Stimulated activated CD4-positive, alpha-beta T cell treated with anti-CD3 and anti-CD28 coated beads, Interleukin-15, amount 100 ng/mL, for 48 hours (primary cell): ENCODE results near the gene PDGFC.
"Not testable (repeated sequence)": the region's sequence is repeated elsewhere in the genome, so short reads cannot be mapped to it uniquely, and the experiment has no call there.

Source experiments
- DNase-seq, 2 donors: peaks; one replicate each; pipeline ENCODE4 v3.0.0-alpha.2; 2020; ENCODE audit warnings: low read depth in 2 of 2

PDGFC gene

GRCh38 chr4:156950948-156951347 is 20.7 kb downstream of the PDGFC start:
- no peak for DNase-seq

- no peak for DNase-seq
Measured at GRCh38 chr4:156950090-156950489, 21.5 kb downstream of the PDGFC start.

DNA sequence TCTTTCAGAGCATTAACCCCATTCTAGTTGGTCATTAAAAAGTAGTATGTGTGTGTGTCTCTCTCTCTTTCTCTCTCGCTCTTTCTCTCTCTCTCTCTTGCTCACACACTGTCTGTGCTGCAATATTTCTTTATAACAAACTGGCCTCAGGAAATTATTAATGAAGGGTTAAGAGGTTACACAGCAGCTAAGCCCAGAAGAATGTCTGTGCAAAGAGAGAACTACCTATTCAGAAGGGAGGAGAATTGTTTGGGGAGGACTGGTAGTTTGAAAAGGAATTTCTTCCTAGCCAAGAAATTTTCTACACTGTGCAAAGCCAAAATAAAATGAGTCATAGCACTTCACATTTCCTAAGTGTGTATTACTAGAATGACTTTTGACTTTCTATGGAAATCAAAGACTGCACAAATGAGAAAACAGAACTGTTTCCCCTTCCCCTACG is 22.2 kb downstream of the PDGFC start:
- no peak for DNase-seq

- DNase-seq = no peak
Measured at GRCh38 chr4:156948738-156949137, 22.9 kb downstream of the PDGFC start.

DNA sequence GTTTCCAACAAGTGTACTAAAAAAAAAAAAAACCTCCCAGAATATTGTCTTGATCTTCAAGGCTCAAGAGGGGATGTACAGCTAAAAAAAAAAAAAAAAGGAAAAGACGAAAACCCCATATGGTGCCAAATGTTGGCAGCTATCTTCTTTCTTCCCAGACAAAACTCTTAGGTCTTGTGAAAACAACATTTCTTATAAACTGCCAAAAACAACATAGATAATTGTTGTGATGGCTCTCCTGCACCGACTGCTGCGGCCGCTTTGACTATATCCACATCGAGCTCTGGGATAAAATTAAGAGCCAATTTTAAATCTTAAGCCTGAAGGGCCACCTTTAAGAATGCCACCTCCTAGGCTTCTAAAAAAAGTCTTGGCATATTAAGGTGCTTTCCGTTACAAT is 23.5 kb downstream of the PDGFC start:
- no peak for DNase-seq

- DNase-seq = no peak
Measured at GRCh38 chr4:156946516-156947424, 24.8 kb downstream of the PDGFC start.

DNA sequence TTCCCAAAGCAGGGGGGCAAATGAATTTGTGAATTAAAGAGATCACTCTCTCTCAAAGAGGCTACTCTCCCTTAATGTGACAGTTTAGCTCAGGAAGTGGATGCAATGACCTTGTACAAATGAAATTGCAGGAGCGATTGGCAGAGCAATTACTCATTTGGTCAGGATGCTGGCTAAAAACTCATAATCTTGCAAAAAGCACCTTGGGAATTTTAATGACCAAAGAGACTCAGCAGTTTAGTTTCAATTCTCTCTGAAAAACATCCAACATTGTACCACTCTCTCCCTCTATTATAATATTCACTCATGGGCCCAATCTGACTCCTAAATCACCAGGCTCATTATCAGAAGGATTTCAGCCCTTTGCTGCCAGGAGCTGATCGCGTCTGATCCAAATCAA is 26.1 kb downstream of the PDGFC start:
- DNase-seq = no peak

DNA sequence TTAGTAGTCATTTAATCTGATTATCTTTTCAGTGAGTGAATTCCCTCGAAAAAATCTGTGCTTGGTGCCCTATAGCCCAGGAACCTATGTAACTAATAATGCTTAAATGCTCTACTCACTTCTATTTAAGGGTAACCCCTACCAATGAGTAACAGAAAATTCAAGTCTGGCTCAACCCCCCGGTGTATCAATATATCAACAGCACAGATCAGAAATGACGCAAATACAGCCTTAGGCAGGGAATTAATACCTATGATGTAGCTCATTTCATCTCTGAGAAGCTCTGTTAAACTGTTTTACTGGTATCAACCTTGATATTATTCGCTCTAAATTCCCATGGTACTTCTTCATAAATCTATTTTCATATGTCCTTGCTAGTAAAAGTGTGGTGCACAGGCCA is 28.6 kb downstream of the PDGFC start:
- no peak for DNase-seq

GRCh38 chr4:156941940-156942548 is 29.6 kb downstream of the PDGFC start:
- no peak for DNase-seq

- no peak for DNase-seq
Measured at GRCh38 chr4:156939801-156940200, 31.8 kb downstream of the PDGFC start.

GRCh38 chr4:156939139-156939538 is 32.5 kb downstream of the PDGFC start:
- no peak for DNase-seq

DNA sequence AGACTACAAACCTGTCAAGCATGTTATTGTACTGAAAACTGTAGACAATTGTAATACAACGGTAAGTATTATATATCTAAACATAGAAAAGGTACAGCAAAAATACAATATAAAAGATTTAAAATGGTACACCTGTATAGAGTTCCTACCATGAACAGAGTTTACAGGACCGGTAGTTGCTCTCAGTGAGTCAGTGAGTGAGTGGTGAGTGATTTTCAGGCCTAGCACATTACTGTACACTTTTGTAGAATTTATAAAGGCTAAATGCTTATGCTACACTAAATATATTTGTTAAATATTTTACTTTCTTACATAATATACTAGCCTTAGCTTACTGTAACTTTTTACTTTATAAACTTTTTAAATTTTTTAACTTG is 37.4 kb downstream of the PDGFC start:
- no peak for DNase-seq

DNA sequence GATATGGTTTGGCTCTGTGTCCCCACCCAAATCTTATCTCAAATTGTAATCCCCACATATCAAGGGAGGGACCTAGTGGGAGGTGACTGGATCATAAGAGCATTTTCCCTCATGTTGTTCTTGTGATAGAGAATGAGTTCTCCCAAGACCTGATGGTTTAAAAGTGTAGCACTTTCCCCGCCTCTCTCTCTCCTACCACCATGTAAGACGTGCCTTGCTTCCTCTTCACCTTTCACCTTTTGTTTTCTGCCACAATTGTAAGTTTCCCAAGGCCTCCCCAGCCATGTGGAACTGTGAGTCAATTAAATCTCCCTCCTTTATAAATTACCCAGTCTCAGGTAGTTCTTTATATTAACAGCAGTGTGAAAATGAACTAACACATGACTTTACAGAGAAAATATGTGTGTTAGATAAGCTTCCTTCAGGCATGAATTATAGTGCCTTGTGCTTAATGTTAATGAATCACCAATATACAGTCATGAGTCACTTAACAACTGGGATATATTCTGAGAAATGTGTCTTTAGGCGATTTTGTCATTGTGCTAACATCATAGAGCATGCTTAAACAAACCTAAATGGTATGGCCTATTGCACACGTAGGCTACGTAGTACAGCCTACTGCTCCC is 37.9 kb downstream of the PDGFC start:
- DNase-seq = no peak

DNA sequence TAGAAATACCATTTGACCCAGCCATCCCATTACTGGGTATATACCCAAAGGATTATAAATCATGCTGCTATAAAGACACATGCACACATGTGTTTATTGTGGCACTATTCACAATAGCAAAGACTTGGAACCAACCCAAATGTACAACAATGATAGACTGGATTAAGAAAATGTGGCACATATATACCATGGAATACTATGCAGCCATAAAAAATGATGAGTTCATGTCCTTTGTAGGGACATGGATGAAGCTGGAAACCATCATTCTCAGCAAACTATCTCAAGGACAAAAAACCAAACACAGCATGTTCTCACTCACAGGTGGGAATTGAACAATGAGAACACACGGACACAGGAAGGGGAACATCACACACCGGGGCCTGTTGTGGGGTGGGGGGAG is 39.2 kb downstream of the PDGFC start:
- DNase-seq = not testable (repeated sequence)

GRCh38 chr4:156931267-156931666 is 40.3 kb downstream of the PDGFC start:
- no peak for DNase-seq

GRCh38 chr4:156929386-156930105 is 42.1 kb downstream of the PDGFC start:
- DNase-seq = no peak

DNA sequence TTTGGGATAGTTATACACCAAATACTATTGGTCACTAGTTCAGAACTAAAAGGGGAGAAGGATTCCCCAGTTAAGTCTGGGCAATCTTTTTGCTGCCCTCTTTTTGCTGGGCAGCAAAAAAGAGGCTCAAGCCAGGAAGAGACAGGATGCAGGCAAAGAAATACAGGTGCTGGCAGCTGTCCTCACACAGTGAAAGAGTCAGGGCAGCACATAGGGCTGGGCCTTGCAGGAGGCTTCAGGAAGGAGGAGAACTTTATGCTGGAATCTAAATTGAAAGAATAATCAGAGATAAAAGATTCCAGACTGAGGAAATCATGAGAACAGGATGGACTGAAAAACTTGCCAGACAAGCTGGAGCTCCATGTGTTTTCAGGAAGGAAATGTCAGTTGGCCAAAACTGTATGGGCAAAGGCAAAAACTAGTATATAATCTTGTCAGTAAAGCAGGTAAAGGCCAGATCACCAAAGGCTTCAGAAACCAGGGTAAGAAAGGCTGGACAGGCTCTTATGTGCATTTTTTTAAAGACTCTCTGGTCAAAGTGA is 46.8 kb downstream of the PDGFC start:
- no peak for DNase-seq

- no peak for DNase-seq
Measured at GRCh38 chr4:156923525-156923924, 48.1 kb downstream of the PDGFC start.

DNA sequence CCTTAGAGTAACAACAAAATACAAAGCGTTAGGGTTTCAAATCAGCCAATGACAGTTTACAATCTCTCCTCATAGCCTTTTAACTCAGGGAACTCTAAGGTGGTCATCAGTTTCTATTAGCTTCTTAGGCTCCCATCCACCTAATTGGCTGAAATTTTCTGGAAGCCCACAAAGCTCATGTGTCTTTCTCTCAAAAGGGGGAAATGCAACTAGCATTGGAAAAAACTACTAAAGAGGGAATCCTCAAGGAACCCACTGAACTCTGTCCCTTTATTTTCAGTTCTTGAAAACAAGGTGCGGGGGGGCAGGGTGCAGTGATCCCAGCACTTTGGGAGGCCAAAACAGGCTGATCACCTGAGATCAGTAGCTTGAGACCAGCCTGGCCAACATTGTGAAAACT is 56.4 kb downstream of the PDGFC start:
- DNase-seq = no peak

DNA sequence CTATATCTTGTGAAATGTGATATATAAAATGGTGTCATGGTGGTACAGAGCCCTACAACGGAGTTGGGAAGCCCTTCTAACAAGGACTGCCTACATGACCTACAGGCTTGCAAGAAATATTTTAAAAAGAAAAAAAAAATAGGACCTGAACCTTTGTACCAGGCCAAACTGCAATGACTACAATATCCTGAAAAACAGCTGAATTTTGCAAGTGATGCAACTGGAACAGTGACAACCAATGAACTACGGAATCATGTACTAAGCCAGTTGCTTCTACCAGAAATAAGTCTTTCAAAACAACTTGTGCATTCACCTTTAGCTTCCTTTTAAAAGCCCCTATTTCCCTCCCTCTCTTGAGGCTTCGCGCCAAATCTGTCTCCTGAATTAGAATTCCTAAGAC is 58.4 kb downstream of the PDGFC start:
- DNase-seq = no peak

DNA sequence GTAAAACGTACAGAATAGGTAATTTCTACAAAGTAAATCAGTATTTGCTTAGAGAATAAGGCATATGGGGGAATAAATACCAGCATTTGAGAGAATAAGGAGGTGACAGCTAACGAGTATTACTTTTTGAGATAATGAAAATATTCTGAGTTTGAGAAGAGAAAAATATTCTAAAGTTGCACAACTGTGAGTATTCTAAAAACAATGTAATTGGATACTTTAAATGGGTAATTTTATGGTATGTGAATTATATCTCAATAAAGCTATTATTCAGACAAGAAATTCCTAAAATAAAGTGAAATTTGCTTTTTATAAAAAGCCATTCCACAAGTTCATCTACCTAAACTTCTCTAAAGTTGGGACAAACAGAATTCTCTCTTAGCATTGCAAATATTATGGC is 62.6 kb downstream of the PDGFC start:
- no peak for DNase-seq

GRCh38 chr4:156906325-156906724 is 65.3 kb downstream of the PDGFC start:
- no peak for DNase-seq
